GM19193 (cell line): ENCODE results near the gene BSDC1.

ENCODE experiments used
- POLR2A ChIP-seq: IDR thresholded peaks from 4 replicates; pipeline ENCODE4 v1.6.1; 2011; ENCODE audit not compliant: insufficient read depth, insufficient read length; ENCODE audit errors: extremely low read depth

Gene BSDC1

GRCh38 chr1:32352239-32352745 lies 41.9 kb downstream of the BSDC1 start:
- TF ChIP-seq POLR2A = no peak

GRCh38 chr1:32351399-32352238 lies 42.6 kb downstream of the BSDC1 start:
- peak; percentile 80 for TF ChIP-seq POLR2A

- peak; percentile 54 for TF ChIP-seq POLR2A
Measured at GRCh38 chr1:32350785-32351398, 43.3 kb downstream of the BSDC1 start.

DNA sequence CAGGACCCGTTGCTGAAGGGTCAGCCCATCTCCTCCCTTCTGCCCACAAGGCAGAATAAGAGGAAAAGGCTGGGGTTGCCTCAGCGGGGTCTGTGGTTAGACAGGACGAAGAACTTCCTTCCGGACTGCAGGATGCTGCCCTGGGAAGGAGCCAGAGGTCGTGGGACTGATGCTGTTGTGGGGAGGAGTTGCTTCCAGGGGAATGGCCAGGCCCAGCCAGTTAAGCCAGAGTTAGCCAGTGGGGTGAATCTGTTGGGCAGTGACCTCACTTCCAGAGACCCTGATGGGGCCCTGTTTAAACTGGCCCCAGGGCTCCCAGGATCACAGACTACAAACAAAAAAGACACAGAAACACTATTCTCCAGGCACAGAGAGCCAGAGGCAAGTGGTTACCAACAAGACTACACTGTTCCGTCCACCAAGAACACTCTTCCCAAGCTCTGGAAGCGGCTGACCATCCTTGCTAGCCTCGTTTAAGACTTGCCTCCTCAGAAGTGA lies 45.0 kb downstream of the BSDC1 start:
- no peak for TF ChIP-seq POLR2A

- no peak for TF ChIP-seq POLR2A
Measured at GRCh38 chr1:32346532-32347157, 47.6 kb downstream of the BSDC1 start.

GRCh38 chr1:32345289-32345827 lies 48.9 kb downstream of the BSDC1 start:
- TF ChIP-seq POLR2A = no peak

DNA sequence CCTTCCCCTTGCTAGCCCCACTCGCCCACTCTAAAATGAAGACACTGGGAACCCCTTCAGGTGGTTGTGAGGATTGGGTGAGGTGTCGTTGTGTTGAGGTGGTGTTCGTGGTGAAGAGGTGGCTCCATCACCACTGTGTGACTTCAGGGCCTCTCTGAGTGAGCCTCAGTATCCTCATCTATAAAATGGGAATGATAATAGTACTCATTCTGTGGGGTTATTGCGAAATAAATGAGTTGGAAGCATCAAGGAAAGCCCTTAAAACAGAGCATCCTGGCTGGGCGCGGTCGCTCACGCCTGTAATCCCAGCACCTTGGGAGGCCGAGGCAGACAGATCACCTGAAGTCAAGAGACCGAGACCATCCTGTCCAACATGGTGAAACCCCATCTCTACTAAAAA lies 51.5 kb downstream of the BSDC1 start:
- TF ChIP-seq POLR2A = no peak

DNA sequence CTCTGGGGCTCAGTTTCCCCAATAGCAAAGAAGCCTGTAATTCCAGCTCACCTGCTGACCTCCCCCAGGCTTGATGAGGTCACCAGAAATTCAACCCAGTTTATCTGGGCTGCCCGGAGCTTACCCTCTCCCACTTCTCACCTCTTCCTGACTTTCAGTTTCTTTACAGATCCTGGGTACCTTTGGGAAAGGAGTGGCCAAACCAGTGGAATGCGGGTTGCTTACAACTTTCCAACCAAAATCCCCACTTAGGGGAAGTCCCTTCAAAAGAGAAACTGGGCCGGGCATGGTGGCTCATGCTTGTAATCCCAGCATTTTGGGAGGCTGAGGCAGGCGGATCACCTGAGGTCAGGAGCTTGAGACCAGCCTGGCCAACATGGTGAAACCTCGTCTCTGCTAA lies 52.3 kb downstream of the BSDC1 start:
- TF ChIP-seq POLR2A = no peak

DNA sequence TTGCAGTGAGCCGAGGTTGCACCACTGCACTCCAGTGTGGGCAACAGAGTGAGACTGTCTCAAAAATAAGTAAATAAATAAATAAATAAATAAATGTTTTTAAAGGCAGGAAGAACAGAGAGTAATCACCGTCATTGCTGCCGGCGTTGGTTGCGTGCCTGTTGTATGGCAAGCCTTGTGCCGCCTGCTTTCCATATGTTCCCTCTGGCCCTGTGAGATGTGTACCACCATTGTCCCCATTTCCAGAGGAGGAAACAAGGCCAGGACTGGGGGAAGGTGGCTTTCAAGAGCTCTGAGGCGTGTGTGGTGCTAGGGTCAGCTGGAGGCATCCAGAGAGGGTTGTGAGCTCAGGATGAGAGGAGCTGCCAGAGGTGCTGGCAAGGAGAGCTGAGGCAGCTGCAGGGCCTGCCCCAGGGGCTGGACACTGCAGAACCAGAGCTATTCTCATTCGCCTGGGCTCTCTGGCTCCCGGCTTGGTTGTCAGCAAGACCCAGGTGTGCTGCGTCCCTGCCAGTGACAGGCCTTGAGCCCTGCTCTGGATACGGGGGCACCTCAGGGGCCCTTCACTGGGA lies 53.0 kb downstream of the BSDC1 start:
- TF ChIP-seq POLR2A = no peak

GRCh38 chr1:32339363-32339978 lies 54.8 kb downstream of the BSDC1 start:
- no peak for TF ChIP-seq POLR2A

GRCh38 chr1:32338637-32339145 lies 55.5 kb downstream of the BSDC1 start:
- TF ChIP-seq POLR2A = no peak

DNA sequence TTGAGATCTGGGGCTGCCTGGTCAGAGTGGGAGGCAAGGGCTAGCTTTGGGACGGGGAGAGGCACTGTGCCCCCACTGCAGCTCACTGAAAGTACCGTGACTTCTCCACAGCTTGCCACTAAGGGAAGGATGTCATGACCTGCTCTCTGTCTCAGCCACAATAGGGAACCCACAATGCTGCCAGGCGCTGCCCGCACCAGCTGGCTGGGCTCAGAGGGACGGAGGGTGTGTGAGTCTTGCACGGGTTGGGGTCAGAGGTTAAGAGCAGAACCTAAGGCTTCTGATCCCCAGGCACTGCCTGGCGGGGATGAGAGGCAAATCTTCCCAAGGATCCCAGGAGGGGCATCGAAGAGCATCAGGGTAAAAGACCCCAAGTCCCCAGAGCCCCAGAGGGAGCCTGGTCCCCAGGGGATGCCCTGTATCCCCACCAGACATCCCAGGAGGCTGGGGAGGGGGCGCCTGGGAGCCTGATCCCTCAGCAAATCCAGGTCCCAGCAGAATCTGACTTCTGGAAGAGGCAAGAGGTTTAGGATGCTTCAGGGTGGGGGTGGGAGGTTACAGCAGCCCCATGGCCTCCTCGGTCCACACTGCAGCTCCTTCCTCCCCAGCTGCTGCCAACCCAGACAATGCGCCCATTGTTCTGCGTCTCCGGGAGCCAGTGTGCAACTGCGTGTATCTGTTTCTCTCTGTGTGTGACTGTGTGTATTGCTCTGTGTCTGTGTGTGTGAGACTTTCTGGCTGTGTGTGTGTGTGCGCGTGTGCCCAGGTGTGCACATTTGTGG lies 56.2 kb downstream of the BSDC1 start:
- TF ChIP-seq POLR2A = no peak

DNA sequence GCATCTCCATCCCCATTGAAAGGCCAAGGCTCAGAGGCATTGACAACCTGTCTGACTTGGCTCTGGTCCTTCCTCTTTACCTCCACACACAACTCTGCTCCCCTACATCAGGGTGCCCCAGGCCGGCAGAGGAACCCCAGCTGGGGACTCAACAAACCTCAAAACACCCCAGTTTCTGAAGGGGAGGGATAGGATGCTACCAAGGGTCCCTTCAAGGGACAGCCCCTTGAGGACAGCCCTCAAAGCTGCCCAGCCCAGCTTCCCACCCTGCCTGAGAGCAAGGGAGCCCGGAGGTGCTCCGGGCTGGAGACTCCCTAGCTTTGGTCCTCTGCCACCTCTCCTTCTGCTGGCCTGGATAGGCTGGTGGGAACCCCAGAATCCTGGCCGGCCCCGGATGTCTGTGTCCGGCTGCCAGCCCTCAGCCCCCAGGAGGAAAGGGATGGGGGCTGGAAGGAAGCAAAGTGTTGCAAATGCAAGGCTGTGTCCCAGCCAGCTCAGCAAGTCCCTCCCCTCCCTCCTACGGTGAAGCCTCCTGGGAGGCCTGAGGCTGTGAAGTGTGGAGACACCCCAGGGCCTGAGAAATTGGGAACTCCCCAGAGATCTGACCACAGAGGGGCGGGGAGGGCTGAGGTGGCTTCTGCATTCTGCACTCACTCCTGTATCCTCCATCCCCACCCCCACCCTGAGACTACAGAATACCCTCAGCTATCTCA lies 57.1 kb downstream of the BSDC1 start:
- TF ChIP-seq POLR2A = no peak
